HepG2 (cell line): Measurements from ENCODE around the gene CDK11B. TPM values are rescaled to one million over a fixed set of nuclear protein-coding genes. Genes with fewer than 3 reads are reported as not detected.

Experiments used
- GMEB1 ChIP-seq: sonication (generic); formaldehyde crosslinking; IDR thresholded peaks from 2 replicates; pipeline ENCODE4 v1.5.1; 2020; ENCODE audit warnings: missing genetic modification reagents, mild to moderate bottlenecking, borderline replicate concordance
- HMGA1 ChIP-seq: sonication (generic); formaldehyde crosslinking; conservative IDR thresholded peaks from 2 replicates; pipeline ENCODE4 v1.4.0; 2020; ENCODE audit warnings: missing genetic modification reagents
- MIER3 ChIP-seq: IDR thresholded peaks from 2 replicates; pipeline ENCODE4 v1.6.1; 2016; ENCODE audit warnings: missing compliant biosample characterization, borderline replicate concordance
- NR2F6 ChIP-seq, 2 experiments: IDR thresholded peaks; 2 replicates each; pipeline ENCODE4 v1.6.1; 2016; ENCODE audit warnings: antibody characterized with exemption in 1 of 2, mild to moderate bottlenecking in 1 of 2
- POGK ChIP-seq: sonication (generic); formaldehyde crosslinking; conservative IDR thresholded peaks from 2 replicates; pipeline ENCODE4 v1.8.0; 2022; ENCODE audit warnings: mild to moderate bottlenecking, moderate library complexity, missing genetic modification reagents
- SIX4 ChIP-seq: sonication (generic); formaldehyde crosslinking; IDR thresholded peaks from 2 replicates; pipeline ENCODE4 v1.4.0; 2020; ENCODE audit warnings: missing genetic modification reagents
- YEATS2 ChIP-seq: sonication (generic); formaldehyde crosslinking; IDR thresholded peaks from 2 replicates; pipeline ENCODE4 v1.4.0; 2020; ENCODE audit warnings: missing genetic modification reagents, borderline replicate concordance
- ZBTB40 ChIP-seq, 2 experiments: fragments of 450-650 bp in 1 of 2; sonication (generic) in 1 of 2; formaldehyde crosslinking in 1 of 2; IDR thresholded peaks; 2 replicates each; pipeline versions ENCODE4 v1.6.1 to v1.8.0; 2016 to 2022; ENCODE audit warnings: antibody characterized with exemption in 1 of 2, mild to moderate bottlenecking in 1 of 2, missing genetic modification reagents in 1 of 2
- ZBTB44 ChIP-seq: sonication (generic); formaldehyde crosslinking; IDR thresholded peaks from 2 replicates; pipeline ENCODE4 v1.4.0; 2020; ENCODE audit warnings: missing genetic modification reagents
- ZMAT5 ChIP-seq: sonication (generic); formaldehyde crosslinking; IDR thresholded peaks from 2 replicates; pipeline ENCODE4 v1.5.0; 2020; ENCODE audit warnings: mild to moderate bottlenecking, low read depth, missing genetic modification reagents, borderline replicate concordance
- ZNF549 ChIP-seq: sonication (generic); formaldehyde crosslinking; IDR thresholded peaks from 2 replicates; pipeline ENCODE4 v1.5.0; 2020; ENCODE audit warnings: missing genetic modification reagents
- ZNF749 ChIP-seq: sonication (generic); formaldehyde crosslinking; IDR thresholded peaks from 2 replicates; pipeline ENCODE4 v1.8.0; 2022; ENCODE audit warnings: mild to moderate bottlenecking, missing genetic modification reagents, moderate library complexity, borderline replicate concordance
- polyA plus RNA-seq, 8 experiments: library from polyadenylated mRNA; depleted of rRNA in 3 of 8; stranded (reverse) in 7 of 8; unstranded in 1 of 8; fragments of >200 nt; fragmentation: Illumina TruSeq in 4 of 8; extraction: Trizol in 4 of 8; gene quantifications; 2 replicates each; pipeline versions ENCODE4 v1.2.1 to v1.2.3, GENCODE V29; 2011 to 2016; ENCODE audit warnings: low read depth in 4 of 8, missing spikeins in 1 of 8, mixed read lengths in 1 of 8; ENCODE audit not compliant: insufficient read depth in 1 of 8
- total RNA-seq, 5 experiments: library from RNA; depleted of rRNA; stranded (reverse); fragments of >200 nt; fragmentation: Illumina TruSeq; extraction: Trizol; gene quantifications; 2 replicates each; pipeline ENCODE4 v1.2.3, GENCODE V29; 2016; ENCODE audit warnings: low read depth in 1 of 5

Gene CDK11B
- total and polyA plus RNA-seq, 2 of the 13 experiments (the other 11 are each of a cell fraction or from before 2014, with no cell fraction given): 3.6 to 15.1 TPM

- TF ChIP-seq POGK (peak; percentile 71; the same call in 1 of the 2 replicates), ZBTB44 (no peak), SIX4 (CRISPR knock-in tag) (no peak), NR2F6 (IDR thresholded peaks at IDR 0.05) (peak; percentile 97), NR2F6 (CRISPR knock-in tag; IDR thresholded peaks at IDR 0.05) (peak; percentile 99), YEATS2 (CRISPR knock-in tag) (peak; percentile 71; the same call in 1 of the 2 replicates), GMEB1 (CRISPR knock-in tag) (peak; percentile 63; the same call in 1 of the 2 replicates), ZNF749 (CRISPR knock-in tag) (no peak), ZMAT5 (no peak), MIER3 (peak; percentile 35; the same call in 1 of the 2 replicates), HMGA1 (no peak), ZNF549 (no peak), ZBTB40 (IDR thresholded peaks at IDR 0.05) (no peak), ZBTB40 (CRISPR knock-in tag; IDR thresholded peaks at IDR 0.05) (peak; percentile 56; the same call in 1 of the 2 replicates)
These were observed 20.0 kb upstream of the CDK11B start (continued) for GRCh38 chr1:1678581-1679380.
